ENCODE data around the gene FAT1.

- TF ChIP-seq POLR2AphosphoS5 (IDR thresholded peaks at IDR 0.05) (no peak), CTCF (IDR thresholded peaks at IDR 0.05) (no peak), POLR2A (IDR thresholded peaks at IDR 0.05) (no peak)
Measured at GRCh38 chr4:186701273-186701672, 22.4 kb downstream of the FAT1 start.
